K562 (cell line): ENCODE results near the gene ACTL10. TPM values are rescaled to one million over a fixed set of nuclear protein-coding genes. Genes with fewer than 3 reads are reported as not detected.

Experiments
- BRCA1 ChIP-seq, 2 experiments: fragments of 450-650 bp in 1 of 2; sonication (generic) in 1 of 2; formaldehyde crosslinking in 1 of 2; IDR thresholded peaks; 2 replicates each; pipeline versions ENCODE4 v1.5.0 to v1.6.1; 2017 to 2020; ENCODE audit warnings: mild to moderate bottlenecking in 1 of 2, missing genetic modification reagents in 1 of 2
- BRF1 ChIP-seq: IDR thresholded peaks from 3 replicates; pipeline ENCODE4 v1.6.1; 2011; ENCODE audit warnings: borderline replicate concordance, mild to moderate bottlenecking; ENCODE audit not compliant: insufficient read length; ENCODE audit errors: extremely low read depth
- CBFB ChIP-seq: sonication (generic); formaldehyde crosslinking; IDR thresholded peaks from 2 replicates; pipeline ENCODE4 v1.4.0; 2020; ENCODE audit warnings: mild to moderate bottlenecking, missing genetic modification reagents
- CBX8 ChIP-seq: fragments of 200-600 bp; sonication (generic); IDR thresholded peaks from 2 replicates; pipeline ENCODE4 v1.6.1; 2012; ENCODE audit warnings: borderline replicate concordance, mixed run types, low read depth, mild to moderate bottlenecking, moderate library complexity, mixed read lengths, low read length, control low read depth, inconsistent platforms; ENCODE audit not compliant: poor library complexity, severe bottlenecking; ENCODE audit errors: extremely low read depth
- CREB5 ChIP-seq: fragments of 250-450 bp; sonication (Bioruptor Pico); IDR thresholded peaks from 2 replicates; pipeline ENCODE4 v1.5.0; 2020; ENCODE audit warnings: mild to moderate bottlenecking
- EGR1 ChIP-seq: fragments of 450-650 bp; conservative IDR thresholded peaks from 2 replicates; pipeline ENCODE4 v1.6.1; 2017; ENCODE audit warnings: mild to moderate bottlenecking
- ELF2 ChIP-seq: fragments of 250-450 bp; sonication (Bioruptor Pico); IDR thresholded peaks from 2 replicates; pipeline ENCODE4 v1.5.0; 2021; ENCODE audit warnings: mild to moderate bottlenecking
- HINFP ChIP-seq: fragments of 450-650 bp; conservative IDR thresholded peaks from 2 replicates; pipeline ENCODE4 v1.6.1; 2016; ENCODE audit warnings: missing genetic modification characterization, low read depth, mild to moderate bottlenecking, control low read depth, missing compliant biosample characterization
- POLR3G ChIP-seq: IDR thresholded peaks from 2 replicates; pipeline ENCODE4 v1.6.1; 2011; ENCODE audit not compliant: insufficient read length, insufficient replicate concordance; ENCODE audit errors: extremely low read depth
- REST ChIP-seq, 2 experiments: fragments of 450-650 bp; formaldehyde crosslinking in 1 of 2; IDR thresholded peaks; 2 replicates each; pipeline versions ENCODE4 v1.4.0 to v1.6.1; 2014 to 2020; ENCODE audit warnings: mild to moderate bottlenecking in 2 of 2, borderline replicate concordance in 1 of 2, low read depth in 1 of 2
- TCF7L2 ChIP-seq: fragments of 150-350 bp; IDR thresholded peaks from 2 replicates; pipeline ENCODE4 v1.6.1; 2016; ENCODE audit warnings: low read depth, mild to moderate bottlenecking, low read length, moderate library complexity
- TFAM ChIP-seq: fragments of 250-450 bp; sonication (Bioruptor Pico); conservative IDR thresholded peaks from 2 replicates; pipeline ENCODE4 v1.5.0; 2021; ENCODE audit warnings: mild to moderate bottlenecking, moderate library complexity
- ZNF395 ChIP-seq: fragments of 200-800 bp; sonication (Bioruptor generic); IDR thresholded peaks from 2 replicates; pipeline ENCODE4 v1.6.1; 2017; ENCODE audit warnings: missing genetic modification characterization, missing compliant biosample characterization
- polyA plus RNA-seq, 8 experiments: library from polyadenylated mRNA; depleted of rRNA in 4 of 8; stranded (reverse) in 5 of 8; unstranded in 3 of 8; fragments of >200 nt; fragmentation: Nextera tagmentation in 2 of 8; fragmentation: Illumina TruSeq in 1 of 8; extraction: Ambion mirVana in 2 of 8; extraction: Trizol in 1 of 8; gene quantifications; 2 replicates each; pipeline versions ENCODE4 v1.2.1 to v1.2.3, GENCODE V29; 2011 to 2014; ENCODE audit warnings: inconsistent platforms in 1 of 8, missing spikeins in 1 of 8
- total RNA-seq, 7 experiments: library from RNA; depleted of rRNA in 6 of 7; stranded (reverse); fragments of >200 nt in 6 of 7; fragmentation: Illumina TruSeq in 2 of 7; extraction: Trizol in 2 of 7; gene quantifications; 2 replicates each; pipeline versions ENCODE4 v1.2.1 to v1.2.3, GENCODE V29; 2011 to 2021; ENCODE audit warnings: low replicate concordance in 1 of 7

The ACTL10 gene
- total and polyA plus RNA-seq, 9 of the 15 experiments (the other 6 are each of a cell fraction or from before 2014, with no cell fraction given) = 0.07 to 0.14 TPM; not detected in 7

- TF ChIP-seq REST (IDR thresholded peaks at IDR 0.05; ENCODE audit: borderline replicate concordance) (no peak), REST (CRISPR knock-in tag; IDR thresholded peaks at IDR 0.05; ENCODE audit: low read depth) (no peak), CBX8 (no peak), ELF2 (CRISPR knock-in tag) (no peak), CREB5 (CRISPR knock-in tag) (no peak), BRF1 (no peak), CBFB (no peak), TCF7L2 (no peak), ZNF395 (CRISPR knock-in tag) (no peak), BRCA1 (IDR thresholded peaks at IDR 0.05) (no peak), BRCA1 (CRISPR knock-in tag; IDR thresholded peaks at IDR 0.05) (no peak), POLR3G (no peak), HINFP (tag) (no peak), TFAM (no peak), EGR1 (0 out of 2 replicates have a peak, but pooled peaks have one; percentile 9)
Measured at GRCh38 chr20:33685328-33686099, 18.8 kb downstream of the ACTL10 start (continued).
